Coronary artery (tissue), 2 donors: ENCODE data around the gene DIAPH3.

Source experiments
- DNase-seq: peaks from one replicate; pipeline ENCODE4 v3.0.0-alpha.2; 2017; ENCODE audit warnings: low spot score
- H3K27ac ChIP-seq, 2 donors: fragments of 200-600 bp; sonication (generic); one replicate each; pipeline ENCODE4 v1.5.1; 2016 to 2019
- H3K4me3 ChIP-seq: fragments of 200-600 bp; sonication (generic); 2 replicates; pipeline ENCODE4 v1.5.1; 2016; ENCODE audit warnings: mild to moderate bottlenecking, moderate library complexity
- CTCF ChIP-seq: fragments of 200-600 bp; sonication (generic); IDR thresholded peaks from one replicate; pipeline ENCODE4 v1.5.1; 2019; ENCODE audit warnings: antibody characterized with exemption

Gene DIAPH3

GRCh38 chr13:60152114-60152513, 11.6 kb downstream of the DIAPH3 start:
- Histone ChIP-seq H3K27ac (no peak overlapping the region), H3K4me3 (no peak overlapping the region)
- no peak for DNase-seq
- no peak for TF ChIP-seq CTCF

- Histone ChIP-seq H3K27ac (no peak overlapping the region), H3K4me3 (no peak overlapping the region)
- no peak for TF ChIP-seq CTCF
- no peak for DNase-seq
Measured at GRCh38 chr13:60150538-60150937, 13.2 kb downstream of the DIAPH3 start.

GRCh38 chr13:60148918-60149317, 14.8 kb downstream of the DIAPH3 start:
- no peak for TF ChIP-seq CTCF
- Histone ChIP-seq H3K27ac (no peak overlapping the region), H3K4me3 (no peak overlapping the region)
- no peak for DNase-seq

- no peak for DNase-seq
- H3K4me3 ChIP-seq, result no peak overlapping the region
- no peak overlapping the region for H3K27ac ChIP-seq
- TF ChIP-seq CTCF, result no peak
Measured at GRCh38 chr13:60147361-60147760, 16.4 kb downstream of the DIAPH3 start.

- H3K4me3 ChIP-seq, result no peak overlapping the region
Measured at GRCh38 chr13:60146471-60146870, 17.3 kb downstream of the DIAPH3 start.

GRCh38 chr13:60143775-60144174, 20.0 kb downstream of the DIAPH3 start:
- Histone ChIP-seq H3K27ac (no peak overlapping the region), H3K4me3 (no peak overlapping the region)
- no peak for TF ChIP-seq CTCF
- no peak for DNase-seq

More at GRCh38 chr13:60146471-60146870, 17.3 kb downstream of the DIAPH3 start:
- DNase-seq, result no peak
- H3K27ac ChIP-seq, result no peak overlapping the region
- no peak for TF ChIP-seq CTCF

GRCh38 chr13:60139272-60139671, 24.5 kb downstream of the DIAPH3 start:
- H3K27ac ChIP-seq, result no peak overlapping the region
- no peak for TF ChIP-seq CTCF
- DNase-seq, result no peak
- no peak overlapping the region for H3K4me3 ChIP-seq
